Measurements from ENCODE around the gene ZNF609. TPM values are rescaled to one million over a fixed set of nuclear protein-coding genes. Genes with fewer than 3 reads are reported as not detected.

ZNF609 gene
- total RNA-seq = 46.5 and 49.2 TPM in 2 replicates

GRCh38 chr15:64460206-64460723, at the start of gene ZNF609:
Gene ZNF609 (plus strand): TSS chr15:64460578. CDS start chr15:64499420, 38,842 bp downstream.

Small RNA genes within 50 kb of the gene (small RNA-seq; reads per million reads assigned to genes)
- gene AC100830.2 (not detected), gene RF00019 (not detected), gene RNU6-549P (not detected)

Other genes with a start within 250 kb of the ZNF609 start
- gene CSNK1G1, start 104.4 kb upstream of the ZNF609 start, total RNA-seq = 38.6 and 39.0 TPM in 2 replicates
- 58.8 and 93.0 TPM in 2 replicates for gene PCLAF, start 79.1 kb upstream of the ZNF609 start, total RNA-seq
- gene TRIP4, start 72.7 kb upstream of the ZNF609 start, total RNA-seq = 16.6 and 19.3 TPM in 2 replicates